ENCODE measurements around the gene LTC4S.

GRCh38 chr5:179783128-179783527 is 10.7 kb upstream of the LTC4S start:
- TF ChIP-seq POLR2A (IDR thresholded peaks at IDR 0.05) (no peak), POLR2AphosphoS5 (IDR thresholded peaks at IDR 0.05) (no peak), EP300 (IDR thresholded peaks at IDR 0.05) (no peak)
- TF ChIP-seq, protein P1, sequence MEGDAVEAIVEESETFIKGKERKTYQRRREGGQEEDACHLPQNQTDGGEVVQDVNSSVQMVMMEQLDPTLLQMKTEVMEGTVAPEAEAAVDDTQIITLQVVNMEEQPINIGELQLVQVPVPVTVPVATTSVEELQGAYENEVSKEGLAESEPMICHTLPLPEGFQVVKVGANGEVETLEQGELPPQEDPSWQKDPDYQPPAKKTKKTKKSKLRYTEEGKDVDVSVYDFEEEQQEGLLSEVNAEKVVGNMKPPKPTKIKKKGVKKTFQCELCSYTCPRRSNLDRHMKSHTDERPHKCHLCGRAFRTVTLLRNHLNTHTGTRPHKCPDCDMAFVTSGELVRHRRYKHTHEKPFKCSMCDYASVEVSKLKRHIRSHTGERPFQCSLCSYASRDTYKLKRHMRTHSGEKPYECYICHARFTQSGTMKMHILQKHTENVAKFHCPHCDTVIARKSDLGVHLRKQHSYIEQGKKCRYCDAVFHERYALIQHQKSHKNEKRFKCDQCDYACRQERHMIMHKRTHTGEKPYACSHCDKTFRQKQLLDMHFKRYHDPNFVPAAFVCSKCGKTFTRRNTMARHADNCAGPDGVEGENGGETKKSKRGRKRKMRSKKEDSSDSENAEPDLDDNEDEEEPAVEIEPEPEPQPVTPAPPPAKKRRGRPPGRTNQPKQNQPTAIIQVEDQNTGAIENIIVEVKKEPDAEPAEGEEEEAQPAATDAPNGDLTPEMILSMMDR (IDR thresholded peaks at IDR 0.05) = no peak
